SK-N-SH (cell line): ENCODE results near the gene DENND2C. TPM values are rescaled to one million over a fixed set of nuclear protein-coding genes. Genes with fewer than 3 reads are reported as not detected.

Experiments
- CTCF ChIA-PET: fragments of 300-600, 350-600 bp; formaldehyde crosslinking; extraction: SDS; loops from one replicate; lab custom pipeline; 2021; lab: Yijun Ruan, JAX
- POLR2A ChIA-PET: fragments of 350-600 bp; sonication (Branson Sonifier 250); formaldehyde crosslinking; extraction: SDS; loops from one replicate; lab custom pipeline; 2020; ENCODE audit warnings: antibody characterized with exemption, inconsistent platforms; lab: Yijun Ruan, JAX
- DNase-seq: peaks from one replicate; pipeline ENCODE4 v3.0.0; 2012
- H2AFZ ChIP-seq: fragments of 200-600 bp; sonication (generic); 2 replicates; pipeline ENCODE4 v1.8.1; 2016; ENCODE audit warnings: antibody characterized with exemption, mild to moderate bottlenecking, low read depth
- H3F3A ChIP-seq: fragments of 200-600 bp; sonication (generic); replicated peaks from 2 replicates; pipeline ENCODE3; 2016; ENCODE audit warnings: antibody characterized with exemption, mild to moderate bottlenecking; ENCODE audit not compliant: insufficient read depth
- H3K27ac ChIP-seq, 2 experiments: fragments of 200-500 bp in 1 of 2; fragments of 200-600 bp in 1 of 2; sonication (Bioruptor generic) in 1 of 2; sonication (generic), shearing (Covaris generic) in 1 of 2; 2 replicates each; pipeline versions ENCODE4 v1.5.1 to v1.6.1; 2014 to 2016; ENCODE audit warnings: low read depth in 2 of 2, inconsistent platforms in 1 of 2, low read length in 1 of 2, mild to moderate bottlenecking in 1 of 2, mixed read lengths in 1 of 2
- H3K27me3 ChIP-seq: fragments of 200-600 bp; sonication (generic), shearing (Covaris generic); 2 replicates; pipeline ENCODE4 v1.6.1; 2016; ENCODE audit warnings: mixed run types; ENCODE audit not compliant: insufficient read depth
- H3K36me3 ChIP-seq, 2 experiments: fragments of 200-500 bp in 1 of 2; fragments of 200-600 bp in 1 of 2; sonication (Bioruptor generic) in 1 of 2; sonication (generic) in 1 of 2; replicated peaks in 1 of 2; 2 replicates each; pipeline versions ENCODE3 to v1.5.1; 2014 to 2016; ENCODE audit warnings: low read length in 1 of 2, mild to moderate bottlenecking in 1 of 2; ENCODE audit not compliant: insufficient read depth in 2 of 2, control insufficient read depth in 1 of 2
- H3K4me1 ChIP-seq, 2 experiments: fragments of 200-500 bp in 1 of 2; fragments of 200-600 bp in 1 of 2; sonication (Bioruptor generic) in 1 of 2; sonication (generic), shearing (Covaris generic) in 1 of 2; 2 replicates each; pipeline versions ENCODE4 v1.5.1 to v1.6.1; 2014 to 2016; ENCODE audit warnings: low read depth in 1 of 2, low read length in 1 of 2, mixed run types in 1 of 2; ENCODE audit not compliant: insufficient read depth in 2 of 2, control insufficient read depth in 1 of 2
- H3K4me2 ChIP-seq: fragments of 200-600 bp; sonication (generic), shearing (Covaris generic); 2 replicates; pipeline ENCODE4 v1.6.1; 2017; ENCODE audit warnings: mixed run types
- H3K4me3 ChIP-seq, 2 experiments: fragments of 200-500 bp in 1 of 2; fragments of 200-600 bp in 1 of 2; sonication (Bioruptor generic) in 1 of 2; sonication (generic), shearing (Covaris generic) in 1 of 2; 2 replicates each; pipeline versions ENCODE4 v1.5.1 to v1.8.1; 2014 to 2016; ENCODE audit warnings: low read depth in 2 of 2, inconsistent platforms in 1 of 2, low read length in 1 of 2, mild to moderate bottlenecking in 1 of 2, mixed read lengths in 1 of 2, moderate library complexity in 1 of 2
- H3K79me2 ChIP-seq: fragments of 200-600 bp; sonication (generic); 2 replicates; pipeline ENCODE4 v1.8.1; 2017; ENCODE audit warnings: mild to moderate bottlenecking; ENCODE audit not compliant: insufficient read depth
- H3K9ac ChIP-seq: fragments of 200-600 bp; sonication (generic); 2 replicates; pipeline ENCODE4 v1.6.1; 2017; ENCODE audit warnings: mixed run types
- H3K9me2 ChIP-seq: fragments of 200-600 bp; sonication (generic); 2 replicates; pipeline ENCODE4 v1.6.1; 2017; ENCODE audit warnings: mixed run types
- H3K9me3 ChIP-seq: fragments of 200-600 bp; sonication (generic); 2 replicates; pipeline ENCODE4 v1.6.1; 2017; ENCODE audit warnings: mixed run types, mild to moderate bottlenecking, moderate library complexity
- H4K20me1 ChIP-seq: fragments of 200-600 bp; sonication (generic); 2 replicates; pipeline ENCODE4 v1.6.1; 2017; ENCODE audit warnings: mild to moderate bottlenecking, mixed run types; ENCODE audit not compliant: insufficient read depth
- FOSL2 ChIP-seq: IDR thresholded peaks from 2 replicates; pipeline ENCODE4 v1.4.0; 2012; ENCODE audit warnings: low read depth, mild to moderate bottlenecking, moderate library complexity, borderline replicate concordance
- FOXM1 ChIP-seq: IDR thresholded peaks from 2 replicates; pipeline ENCODE4 v1.4.0; 2012; ENCODE audit warnings: low read depth, mild to moderate bottlenecking
- GABPA ChIP-seq: IDR thresholded peaks from 2 replicates; pipeline ENCODE4 v1.4.0; 2012; ENCODE audit warnings: low read depth, mild to moderate bottlenecking
- MXI1 ChIP-seq: IDR thresholded peaks from 2 replicates; pipeline ENCODE4 v1.6.1; 2012; ENCODE audit warnings: mild to moderate bottlenecking, low read depth, low read length, improper control_type of control experiment
- NFIC ChIP-seq: IDR thresholded peaks from 2 replicates; pipeline ENCODE4 v1.4.0; 2012; ENCODE audit warnings: borderline replicate concordance
- POLR2AphosphoS5 ChIP-seq: IDR thresholded peaks from 2 replicates; pipeline ENCODE4 v1.6.1; 2012; ENCODE audit warnings: low read depth, low read length
- RCOR1 ChIP-seq: fragments of 150-350 bp; IDR thresholded peaks from 2 replicates; pipeline ENCODE4 v1.6.1; 2017; ENCODE audit warnings: antibody characterized with exemption, low read length
- RFX5 ChIP-seq: IDR thresholded peaks from 2 replicates; pipeline ENCODE4 v1.6.1; 2012; ENCODE audit warnings: mild to moderate bottlenecking, improper control_type of control experiment, low read length
- RXRA ChIP-seq: IDR thresholded peaks from 2 replicates; pipeline ENCODE4 v1.4.0; 2012; ENCODE audit warnings: low read depth, mild to moderate bottlenecking, borderline replicate concordance
- SIN3A ChIP-seq: IDR thresholded peaks from 2 replicates; pipeline ENCODE4 v1.6.1; 2012; ENCODE audit warnings: low read depth, mild to moderate bottlenecking, low read length, moderate library complexity, borderline replicate concordance
- SMC3 ChIP-seq: IDR thresholded peaks from 2 replicates; pipeline ENCODE4 v1.6.1; 2012; ENCODE audit warnings: low read depth, low read length, improper control_type of control experiment
- YY1 ChIP-seq: IDR thresholded peaks from 2 replicates; pipeline ENCODE4 v1.4.0; 2012; ENCODE audit warnings: low read depth, mild to moderate bottlenecking
- WGBS: methylation state at CpG from one replicate; pipeline ENCODE4 v1.1.6; 2017; ENCODE audit warnings: low lambda C conversion rate; 5-methylcytosine and 5-hydroxymethylcytosine counted together
- polyA plus RNA-seq, 3 experiments: library from polyadenylated mRNA; depleted of rRNA; stranded (reverse); fragments of >200 nt; gene quantifications; 2 replicates each; pipeline ENCODE4 v1.2.3, GENCODE V29; 2012
- TF ChIP-seq, protein P1 (sequence below): IDR thresholded peaks from 2 replicates; pipeline ENCODE4 v1.4.0; 2012; ENCODE audit warnings: low read depth, borderline replicate concordance
- TF ChIP-seq, protein P2 (sequence below): IDR thresholded peaks from 2 replicates; pipeline ENCODE4 v1.4.0; 2012; ENCODE audit warnings: low read depth
- TF ChIP-seq, protein P3 (sequence below): IDR thresholded peaks from 2 replicates; pipeline ENCODE4; 2012

The DENND2C gene
- polyA plus RNA-seq, 1 of the 3 experiments (the other 2 are of a cell fraction), result 0.03 TPM

DNA sequence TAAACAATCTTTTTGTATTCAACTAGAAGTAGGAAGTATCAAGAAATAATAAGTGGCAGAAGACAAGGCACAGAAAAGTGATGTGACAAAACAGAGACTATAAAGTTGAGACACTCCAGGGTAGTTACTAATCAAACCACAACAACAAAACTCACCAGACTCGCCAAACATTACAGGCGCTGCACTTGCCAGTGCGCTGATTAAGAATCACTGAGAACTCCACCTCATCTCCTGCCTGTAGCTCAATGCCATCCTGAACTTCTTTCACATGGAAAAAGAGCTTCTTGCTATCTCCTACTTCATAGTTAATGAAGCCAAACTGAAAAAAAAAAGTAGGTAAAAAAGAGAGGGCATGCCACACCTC lies 49.6 kb upstream of the DENND2C start:
- Histone ChIP-seq H3K4me1 (peaks cover 9 to 13% of the 10 kb centered on the region in 2 experiments; a peak in 3 of 4 replicates), H3K4me3 (no peak overlapping the region), H4K20me1 (no peaks in the 10 kb centered on the region)
- WGBS, result 73% methylated on average over 3 of the region's 3 CpGs
- TF ChIP-seq GABPA (no peak), RXRA (no peak)
- TF ChIP-seq, all 33 proteins: peak for 0
- Histone ChIP-seq H3K27me3 (no peaks in the 10 kb centered on the region), H3K79me2 (peaks cover 29% of the 10 kb centered on the region), H3K27ac (peak overlapping the region in 1 of 2 experiments; percentile 53; a peak in 2 of 4 replicates), H2AFZ (no peak overlapping the region), H3K36me3 (peaks cover 70 to 72% of the 10 kb centered on the region in 2 experiments), H3K9me3 (no peaks in the 10 kb centered on the region), H3K9me2 (no peaks in the 10 kb centered on the region), H3K4me2 (no peak overlapping the region), H3K9ac (no peak overlapping the region), H3F3A (peaks cover 50% of the 10 kb centered on the region)
- POLR2A ChIA-PET, result no interaction called here
- no peak for DNase-seq
- CTCF ChIA-PET, result interaction anchor here (0.6 to 1.5 kb wide), 2 partner anchors 38 to 372 kb away, joined by 3 to 5 read pairs; partner anchors contain the start of gene CSDE1

DNA sequence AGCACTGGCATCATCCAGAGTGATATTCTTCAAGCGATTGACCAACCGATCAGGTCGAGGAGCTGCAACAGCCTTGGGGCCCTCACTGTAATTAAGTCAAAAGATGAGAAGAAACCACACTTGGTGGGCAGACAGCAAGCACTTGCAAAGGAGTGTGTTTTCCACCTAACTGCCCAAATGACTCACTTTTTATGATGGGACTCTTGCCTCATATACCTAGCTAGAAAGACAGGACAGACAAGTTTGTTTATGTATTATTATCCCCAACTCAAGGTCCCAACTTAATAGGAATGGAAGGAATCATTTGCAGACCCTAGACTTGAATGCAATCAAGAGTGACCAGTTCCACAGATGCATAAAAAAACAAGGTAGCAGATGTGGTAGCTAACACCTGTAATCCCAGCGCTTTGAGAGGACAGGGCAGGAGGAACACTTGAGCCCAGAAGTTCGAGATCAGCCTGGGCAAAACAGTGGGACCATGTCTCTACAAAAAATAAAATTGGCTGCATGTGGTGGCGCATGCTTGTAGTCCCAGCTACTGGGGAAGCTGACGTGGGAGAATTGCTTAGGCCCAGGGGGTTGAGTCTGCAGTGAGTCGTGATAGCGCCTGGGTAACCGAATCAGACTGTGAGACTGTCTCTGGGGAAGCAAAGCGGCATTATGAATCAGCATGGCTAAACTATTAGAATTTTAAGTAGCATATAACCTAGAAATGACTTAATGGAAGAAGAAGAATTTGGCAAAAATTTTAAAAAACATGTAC lies 49.0 kb upstream of the DENND2C start:
- ChIA-PET POLR2A (no interaction called here), CTCF (interaction anchor here (1.5 kb wide), 1 partner anchor 372 kb away, joined by 5 read pairs; no protein-coding TSS in a partner anchor)
- no peak overlapping the region for H3K4me3 ChIP-seq
- no peaks in the 10 kb centered on the region for H3K9me3 ChIP-seq
- TF ChIP-seq FOXM1 (no peak), NFIC (no peak), RXRA (no peak), RCOR1 (no peak)
- H3K4me1 ChIP-seq, result peaks cover 12 to 13% of the 10 kb centered on the region in 2 experiments; a peak in 3 of 4 replicates
- no peak overlapping the region for H3K9ac ChIP-seq
- DNase-seq, result no peak
- peaks cover 45% of the 10 kb centered on the region for H3F3A ChIP-seq
- no peak overlapping the region for H2AFZ ChIP-seq
- no peaks in the 10 kb centered on the region for H4K20me1 ChIP-seq
- H3K27me3 ChIP-seq, result no peaks in the 10 kb centered on the region
- H3K79me2 ChIP-seq, result peaks cover 34% of the 10 kb centered on the region
- peak overlapping the region in 1 of 2 experiments; percentile 53; a peak in 2 of 4 replicates for H3K27ac ChIP-seq
- H3K36me3 ChIP-seq, result peaks cover 70 to 72% of the 10 kb centered on the region in 2 experiments
- WGBS, result 82% methylated on average over 8 of the region's 11 CpGs
- no peak overlapping the region for H3K4me2 ChIP-seq
- no peaks in the 10 kb centered on the region for H3K9me2 ChIP-seq

DNA sequence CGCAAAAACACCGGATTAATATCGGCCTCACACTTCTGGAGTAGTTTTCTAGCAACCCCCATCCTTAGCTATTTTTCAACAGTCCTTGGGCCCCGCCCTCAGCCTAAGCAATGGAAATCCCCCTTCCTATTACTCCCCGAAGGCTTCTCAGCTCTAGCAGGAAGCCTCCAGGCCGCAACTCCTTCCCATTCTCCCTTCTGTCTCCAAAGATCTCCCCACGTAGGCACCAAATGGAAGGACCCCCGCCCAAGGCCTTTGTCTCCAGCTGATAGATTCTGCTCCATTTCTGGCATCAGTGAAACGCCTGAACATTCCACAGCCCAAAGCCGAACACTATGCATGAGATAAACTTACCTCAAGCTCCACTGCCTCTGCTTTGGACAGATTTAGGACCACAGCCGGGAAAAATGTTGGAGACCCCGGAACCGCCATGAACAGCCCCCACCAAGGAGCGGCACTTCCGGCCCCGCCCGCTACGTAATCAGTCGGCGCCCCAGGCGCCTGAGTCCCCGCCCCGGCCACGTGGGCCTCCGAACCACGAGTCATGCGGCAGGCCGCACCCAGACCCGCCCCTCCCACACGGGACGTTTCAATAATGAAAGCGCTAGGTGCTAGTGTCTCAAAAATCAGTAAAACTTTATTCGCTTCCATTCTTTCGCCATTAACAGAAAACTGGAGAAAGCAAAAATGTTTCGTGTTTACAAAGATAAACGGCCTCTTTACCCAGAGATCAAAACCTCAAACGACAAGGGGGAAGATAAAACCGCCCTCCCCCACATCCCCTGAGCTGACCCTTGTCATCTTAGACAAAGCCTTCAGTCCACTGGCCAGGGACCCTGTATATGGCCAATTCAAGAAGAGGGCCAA lies 46.7 kb upstream of the DENND2C start, which contains the start of gene NRAS:
Gene NRAS (minus strand): TSS at position 468 of the 867 bp plus-strand sequence. CDS start 611 bp downstream, outside the sequence.
- Histone ChIP-seq H3F3A (peaks cover 45% of the 10 kb centered on the region), H2AFZ (peak within 1 kb of the TSS; percentile 90), H3K4me1 (peaks cover 12 to 13% of the 10 kb centered on the region in 2 experiments; a peak in 3 of 4 replicates), H3K4me2 (peak within 1 kb of the TSS; percentile 76), H3K9me2 (no peaks in the 10 kb centered on the region), H3K9ac (peak within 1 kb of the TSS; percentile 98), H3K27me3 (no peaks in the 10 kb centered on the region), H3K9me3 (no peaks in the 10 kb centered on the region), H3K36me3 (peaks cover 71 to 73% of the 10 kb centered on the region in 2 experiments), H3K4me3 (peak within 1 kb of the TSS; percentile 83 to 99), H3K27ac (peak within 1 kb of the TSS; percentile 85 to 93), H4K20me1 (no peaks in the 10 kb centered on the region), H3K79me2 (peaks cover 56% of the 10 kb centered on the region)
- CTCF ChIA-PET, result interaction anchor here (0.8 to 1.6 kb wide), 6 partner anchors 8 to 370 kb away, joined by 3 to 5 read pairs (median 3); no protein-coding TSS in a partner anchor
- 3% methylated on average over 19 of the region's 38 CpGs for WGBS
- POLR2A ChIA-PET, result interaction anchor here (1.0 to 1.1 kb wide), 2 partner anchors 15 to 41 kb away, joined by 3 to 6 read pairs; partner anchors contain the start of gene CSDE1
- DNase-seq, result peak; percentile 92
- TF ChIP-seq, protein P1, sequence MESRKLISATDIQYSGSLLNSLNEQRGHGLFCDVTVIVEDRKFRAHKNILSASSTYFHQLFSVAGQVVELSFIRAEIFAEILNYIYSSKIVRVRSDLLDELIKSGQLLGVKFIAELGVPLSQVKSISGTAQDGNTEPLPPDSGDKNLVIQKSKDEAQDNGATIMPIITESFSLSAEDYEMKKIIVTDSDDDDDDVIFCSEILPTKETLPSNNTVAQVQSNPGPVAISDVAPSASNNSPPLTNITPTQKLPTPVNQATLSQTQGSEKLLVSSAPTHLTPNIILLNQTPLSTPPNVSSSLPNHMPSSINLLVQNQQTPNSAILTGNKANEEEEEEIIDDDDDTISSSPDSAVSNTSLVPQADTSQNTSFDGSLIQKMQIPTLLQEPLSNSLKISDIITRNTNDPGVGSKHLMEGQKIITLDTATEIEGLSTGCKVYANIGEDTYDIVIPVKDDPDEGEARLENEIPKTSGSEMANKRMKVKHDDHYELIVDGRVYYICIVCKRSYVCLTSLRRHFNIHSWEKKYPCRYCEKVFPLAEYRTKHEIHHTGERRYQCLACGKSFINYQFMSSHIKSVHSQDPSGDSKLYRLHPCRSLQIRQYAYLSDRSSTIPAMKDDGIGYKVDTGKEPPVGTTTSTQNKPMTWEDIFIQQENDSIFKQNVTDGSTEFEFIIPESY, result peak; percentile 62; the same call in 1 of the 2 replicates
- peak; percentile 98 for TF ChIP-seq SIN3A
- TF ChIP-seq SMC3, result no peak
- peak; percentile 96 for TF ChIP-seq POLR2AphosphoS5
- TF ChIP-seq YY1, result peak; percentile 76; the same call in 1 of the 2 replicates
- TF ChIP-seq MXI1, result peak; percentile 100
- TF ChIP-seq, protein P2, sequence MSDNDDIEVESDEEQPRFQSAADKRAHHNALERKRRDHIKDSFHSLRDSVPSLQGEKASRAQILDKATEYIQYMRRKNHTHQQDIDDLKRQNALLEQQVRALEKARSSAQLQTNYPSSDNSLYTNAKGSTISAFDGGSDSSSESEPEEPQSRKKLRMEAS, result peak; percentile 98
- no peak for TF ChIP-seq RFX5
- TF ChIP-seq, protein P3, sequence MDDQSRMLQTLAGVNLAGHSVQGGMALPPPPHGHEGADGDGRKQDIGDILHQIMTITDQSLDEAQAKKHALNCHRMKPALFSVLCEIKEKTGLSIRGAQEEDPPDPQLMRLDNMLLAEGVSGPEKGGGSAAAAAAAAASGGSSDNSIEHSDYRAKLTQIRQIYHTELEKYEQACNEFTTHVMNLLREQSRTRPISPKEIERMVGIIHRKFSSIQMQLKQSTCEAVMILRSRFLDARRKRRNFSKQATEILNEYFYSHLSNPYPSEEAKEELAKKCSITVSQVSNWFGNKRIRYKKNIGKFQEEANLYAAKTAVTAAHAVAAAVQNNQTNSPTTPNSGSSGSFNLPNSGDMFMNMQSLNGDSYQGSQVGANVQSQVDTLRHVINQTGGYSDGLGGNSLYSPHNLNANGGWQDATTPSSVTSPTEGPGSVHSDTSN, result peak; percentile 45
- peak; percentile 80 for TF ChIP-seq GABPA
- TF ChIP-seq FOXM1, result no peak
- TF ChIP-seq FOSL2, result no peak
- no peak for TF ChIP-seq RCOR1
